Tibial nerve (tissue), 4 donors: ENCODE results near the gene NPAP1. TPM values are rescaled to one million over a fixed set of nuclear protein-coding genes. Genes with fewer than 3 reads are reported as not detected.

Experiments used
- DNase-seq, 2 donors: peaks; one replicate each; pipeline ENCODE4 v3.0.0-alpha.2; 2019; ENCODE audit warnings: low spot score in 2 of 2
- H3K27ac ChIP-seq, 4 donors: fragments of 200-600 bp; sonication (generic) in 3 of 4; one replicate each; pipeline ENCODE4 v1.5.1; 2017 to 2019; ENCODE audit warnings: mild to moderate bottlenecking in 1 of 4
- H3K27me3 ChIP-seq, 2 donors: fragments of 200-600 bp; sonication (generic) in 1 of 2; one replicate each; pipeline versions ENCODE4 v1.5.1 to v1.6.0; 2017 to 2019
- H3K36me3 ChIP-seq, 3 donors: fragments of 200-600 bp; sonication (generic); one replicate each; pipeline ENCODE4 v1.5.1; 2018 to 2019
- H3K4me1 ChIP-seq, 4 donors: fragments of 200-600 bp; sonication (generic) in 3 of 4; one replicate each; pipeline ENCODE4 v1.5.1; 2017 to 2019
- H3K4me3 ChIP-seq, 4 donors: fragments of 200-600 bp; sonication (generic) in 3 of 4; one replicate each; pipeline ENCODE4 v1.5.1; 2017 to 2019; ENCODE audit warnings: mild to moderate bottlenecking in 1 of 4, moderate library complexity in 1 of 4
- H3K9me3 ChIP-seq, 4 donors: fragments of 200-600 bp; sonication (generic) in 3 of 4; one replicate each; pipeline ENCODE4 v1.5.1; 2017 to 2019
- EP300 ChIP-seq, 2 donors: sonication (generic); formaldehyde crosslinking; IDR thresholded peaks; one replicate each; pipeline ENCODE4 v1.6.1; 2017; ENCODE audit warnings: antibody characterized with exemption in 2 of 2, mild to moderate bottlenecking in 1 of 2
- POLR2A ChIP-seq, 2 donors: fragments of 450-650 bp; IDR thresholded peaks; one replicate each; pipeline ENCODE4 v1.6.1; 2017; ENCODE audit warnings: antibody characterized with exemption in 2 of 2, mild to moderate bottlenecking in 2 of 2, moderate library complexity in 2 of 2
- WGBS, 2 donors: methylation state at CpG; one replicate each; pipeline ENCODE4 v1.1.5; 2018; 5-methylcytosine and 5-hydroxymethylcytosine counted together
- total RNA-seq, 4 donors: library from RNA; depleted of rRNA; stranded (reverse); fragments of >200 nt; gene quantifications; one replicate each; pipeline ENCODE4 v1.1.0, GENCODE V29; 2016
- TF ChIP-seq, protein P1 (sequence below), 5 experiments: fragments of 200-600 bp in 3 of 5; fragments of 450-650 bp in 2 of 5; sonication (generic) in 3 of 5; IDR thresholded peaks; one replicate each; pipeline ENCODE4 v1.5.1; 2016 to 2019; ENCODE audit warnings: antibody characterized with exemption in 5 of 5, mild to moderate bottlenecking in 3 of 5, moderate library complexity in 2 of 5

Gene NPAP1
- total RNA-seq, 4 donors from 2014 or later: not detected

DNA sequence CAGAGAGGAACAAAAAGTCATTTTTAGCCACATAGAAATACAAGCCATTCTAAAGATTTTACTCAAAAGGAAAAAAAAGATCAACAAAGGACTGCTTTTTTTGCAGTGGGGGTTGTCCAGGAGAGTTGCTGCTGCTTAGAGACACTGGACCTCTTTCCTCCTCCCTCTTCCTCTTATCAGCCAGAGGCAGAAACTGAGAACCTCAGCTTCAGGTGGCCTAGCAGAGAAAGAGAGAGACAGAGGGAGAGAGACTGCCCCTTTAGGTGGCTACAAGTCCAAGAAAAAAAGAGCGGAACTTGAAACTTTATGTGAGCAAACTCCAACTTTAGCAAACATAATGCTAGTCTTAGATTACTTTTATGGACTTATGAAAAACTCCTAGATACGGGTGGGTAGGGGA lies 54.2 kb downstream of the NPAP1 start:
- Histone ChIP-seq H3K4me3 (no peak overlapping the region), H3K9me3 (peaks cover 0 to 7% (median 0%) of the 10 kb centered on the region in 4 donors), H3K36me3 (no peaks in the 10 kb centered on the region), H3K27ac (no peak overlapping the region), H3K27me3 (no peaks in the 10 kb centered on the region), H3K4me1 (no peaks in the 10 kb centered on the region)
- TF ChIP-seq EP300 (IDR thresholded peaks at IDR 0.05): no peak
- no peak for TF ChIP-seq POLR2A (IDR thresholded peaks at IDR 0.05)
- TF ChIP-seq, protein P1, sequence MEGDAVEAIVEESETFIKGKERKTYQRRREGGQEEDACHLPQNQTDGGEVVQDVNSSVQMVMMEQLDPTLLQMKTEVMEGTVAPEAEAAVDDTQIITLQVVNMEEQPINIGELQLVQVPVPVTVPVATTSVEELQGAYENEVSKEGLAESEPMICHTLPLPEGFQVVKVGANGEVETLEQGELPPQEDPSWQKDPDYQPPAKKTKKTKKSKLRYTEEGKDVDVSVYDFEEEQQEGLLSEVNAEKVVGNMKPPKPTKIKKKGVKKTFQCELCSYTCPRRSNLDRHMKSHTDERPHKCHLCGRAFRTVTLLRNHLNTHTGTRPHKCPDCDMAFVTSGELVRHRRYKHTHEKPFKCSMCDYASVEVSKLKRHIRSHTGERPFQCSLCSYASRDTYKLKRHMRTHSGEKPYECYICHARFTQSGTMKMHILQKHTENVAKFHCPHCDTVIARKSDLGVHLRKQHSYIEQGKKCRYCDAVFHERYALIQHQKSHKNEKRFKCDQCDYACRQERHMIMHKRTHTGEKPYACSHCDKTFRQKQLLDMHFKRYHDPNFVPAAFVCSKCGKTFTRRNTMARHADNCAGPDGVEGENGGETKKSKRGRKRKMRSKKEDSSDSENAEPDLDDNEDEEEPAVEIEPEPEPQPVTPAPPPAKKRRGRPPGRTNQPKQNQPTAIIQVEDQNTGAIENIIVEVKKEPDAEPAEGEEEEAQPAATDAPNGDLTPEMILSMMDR (IDR thresholded peaks at IDR 0.05): no peak
- DNase-seq: no peak
- WGBS, 2 donors: 73 to 78% methylated on average over 2 of the region's 2 CpGs
